Prostate gland (tissue), 2 donors: ENCODE measurements around the gene SIN3B. TPM values are rescaled to one million over a fixed set of nuclear protein-coding genes. Genes with fewer than 3 reads are reported as not detected.

Experiments used
- DNase-seq: peaks from one replicate; pipeline ENCODE4 v3.0.0-alpha.2; 2019; ENCODE audit warnings: low spot score
- H3K27ac ChIP-seq, 2 donors: fragments of 200-600 bp; sonication (generic); 2 replicates each; pipeline ENCODE4 v1.5.1; 2017 to 2019
- H3K27me3 ChIP-seq: fragments of 200-600 bp; sonication (generic); replicated peaks from 2 replicates; pipeline ENCODE4 v1.5.1; 2019; ENCODE audit not compliant: insufficient read depth
- H3K36me3 ChIP-seq, 2 donors: fragments of 200-600 bp; sonication (generic); 1 replicate in 1 of 2; 2 replicates in 1 of 2; pipeline versions ENCODE4 v1.5.1 to v1.8.1; 2017 to 2019
- H3K4me1 ChIP-seq: fragments of 200-600 bp; sonication (generic); replicated peaks from 2 replicates; pipeline ENCODE4 v1.5.1; 2019
- H3K4me3 ChIP-seq, 2 donors: fragments of 200-600 bp; sonication (generic); 2 replicates each; pipeline ENCODE4 v1.5.1; 2017 to 2019
- H3K9me3 ChIP-seq: fragments of 200-600 bp; sonication (generic); 2 replicates; pipeline ENCODE4 v1.5.1; 2017
- CTCF ChIP-seq, 4 experiments: fragments of 200-600 bp in 2 of 4; fragments of 450-650 bp in 2 of 4; sonication (generic) in 2 of 4; IDR thresholded peaks; 1 replicate in 3 of 4; 2 replicates in 1 of 4; pipeline ENCODE4 v1.5.1; 2016 to 2019; ENCODE audit warnings: antibody characterized with exemption in 4 of 4, mild to moderate bottlenecking in 2 of 4, moderate library complexity in 2 of 4
- POLR2A ChIP-seq: fragments of 450-650 bp; IDR thresholded peaks from one replicate; pipeline ENCODE4 v1.6.1; 2016; ENCODE audit warnings: antibody characterized with exemption, mild to moderate bottlenecking
- POLR2AphosphoS5 ChIP-seq: sonication (generic); formaldehyde crosslinking; IDR thresholded peaks from one replicate; pipeline ENCODE4 v1.6.1; 2017; ENCODE audit warnings: antibody characterized with exemption
- WGBS: methylation state at CpG from one replicate; pipeline ENCODE4 v1.1.5; 2018; 5-methylcytosine and 5-hydroxymethylcytosine counted together
- intact Hi-C: fragments of 100-400 bp; cut with DNase I; formaldehyde crosslinking; loops from one replicate; pipeline ENCODE4 v1.14.2; 2022
- total RNA-seq, 2 donors: library from RNA; depleted of rRNA; stranded (reverse); fragments of >200 nt; gene quantifications; one replicate each; pipeline ENCODE4 v1.1.0, GENCODE V29; 2016

The SIN3B gene
- total RNA-seq, 2 donors from 2014 or later = 37.8 to 159 TPM

DNA sequence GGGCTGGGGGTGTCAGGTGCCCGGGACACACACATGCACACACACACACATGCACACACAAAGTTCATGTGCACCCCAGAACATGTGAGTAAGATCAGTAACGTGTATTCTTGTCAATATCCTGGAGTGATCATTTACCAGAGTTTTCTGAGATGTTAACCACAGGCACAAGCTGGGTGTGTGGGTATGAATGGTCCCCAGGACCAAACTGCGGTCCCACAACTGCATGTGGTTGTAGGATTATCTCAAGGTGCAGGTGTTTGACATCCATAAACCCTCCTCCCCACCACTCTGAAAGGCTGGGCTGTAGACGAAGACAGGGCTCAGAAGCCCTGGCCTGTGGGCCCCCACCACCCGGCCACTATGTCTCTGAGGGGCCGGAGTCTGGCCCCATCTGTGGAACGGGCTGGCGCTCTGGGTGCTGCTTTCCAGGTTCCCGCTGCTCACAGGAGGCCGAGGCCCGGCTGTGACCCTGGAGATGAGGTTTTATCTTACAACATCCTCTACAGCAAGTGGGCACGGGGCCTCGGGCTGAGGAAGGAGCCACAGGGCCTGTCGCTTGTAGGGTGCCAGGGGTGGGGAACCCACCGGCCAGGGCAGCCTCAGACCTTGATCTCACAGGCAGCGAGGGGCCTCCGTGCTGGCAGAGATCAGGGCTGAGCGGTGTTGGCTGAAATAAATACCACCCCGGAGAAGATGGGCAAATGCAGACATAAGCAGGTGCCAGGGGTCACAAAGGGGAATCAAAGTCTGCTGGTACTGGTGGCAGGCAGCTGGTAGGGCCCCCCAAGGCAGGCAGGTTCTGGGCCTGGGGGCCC is 63.9 kb downstream of the SIN3B start:
- H3K27ac ChIP-seq = no peak overlapping the region
- H3K36me3 ChIP-seq = no peaks in the 10 kb centered on the region
- no peak for TF ChIP-seq POLR2A
- TF ChIP-seq CTCF (IDR thresholded peaks at IDR 0.05) = no peak
- no peak for TF ChIP-seq POLR2AphosphoS5
- intact Hi-C loops = no loop called here
- WGBS = 85% methylated on average over 18 of the region's 19 CpGs
- no peak for DNase-seq
- H3K9me3 ChIP-seq = no peaks in the 10 kb centered on the region
- H3K27me3 ChIP-seq = no peaks in the 10 kb centered on the region
- peaks cover 6% of the 10 kb centered on the region for H3K4me1 ChIP-seq
- no peak overlapping the region for H3K4me3 ChIP-seq

- intact Hi-C loops = no loop called here
Observed at GRCh38 chr19:16893686-16893989, 64.4 kb downstream of the SIN3B start.

GRCh38 chr19:16894080-16894479 is 64.9 kb downstream of the SIN3B start:
- no peaks in the 10 kb centered on the region for H3K36me3 ChIP-seq
- WGBS = 82% methylated on average over 7 of the region's 7 CpGs
- no peak for TF ChIP-seq POLR2AphosphoS5
- no peak for TF ChIP-seq CTCF (IDR thresholded peaks at IDR 0.05)
- TF ChIP-seq POLR2A = no peak
- DNase-seq = no peak
- no peaks in the 10 kb centered on the region for H3K27me3 ChIP-seq
- no peak overlapping the region for H3K27ac ChIP-seq
- intact Hi-C loops = no loop called here
- no peak overlapping the region for H3K4me3 ChIP-seq
- no peaks in the 10 kb centered on the region for H3K9me3 ChIP-seq
- H3K4me1 ChIP-seq = peaks cover 2% of the 10 kb centered on the region

More at GRCh38 chr19:16893686-16893989, 64.4 kb downstream of the SIN3B start:
- Histone ChIP-seq H3K4me3 (no peak overlapping the region), H3K27me3 (no peaks in the 10 kb centered on the region), H3K27ac (no peak overlapping the region), H3K4me1 (peaks cover 6% of the 10 kb centered on the region), H3K36me3 (no peaks in the 10 kb centered on the region), H3K9me3 (no peaks in the 10 kb centered on the region)
- DNase-seq = no peak
- TF ChIP-seq CTCF (IDR thresholded peaks at IDR 0.05) (no peak), POLR2A (no peak), POLR2AphosphoS5 (no peak)
- WGBS = 63% methylated on average over 14 of the region's 14 CpGs

DNA sequence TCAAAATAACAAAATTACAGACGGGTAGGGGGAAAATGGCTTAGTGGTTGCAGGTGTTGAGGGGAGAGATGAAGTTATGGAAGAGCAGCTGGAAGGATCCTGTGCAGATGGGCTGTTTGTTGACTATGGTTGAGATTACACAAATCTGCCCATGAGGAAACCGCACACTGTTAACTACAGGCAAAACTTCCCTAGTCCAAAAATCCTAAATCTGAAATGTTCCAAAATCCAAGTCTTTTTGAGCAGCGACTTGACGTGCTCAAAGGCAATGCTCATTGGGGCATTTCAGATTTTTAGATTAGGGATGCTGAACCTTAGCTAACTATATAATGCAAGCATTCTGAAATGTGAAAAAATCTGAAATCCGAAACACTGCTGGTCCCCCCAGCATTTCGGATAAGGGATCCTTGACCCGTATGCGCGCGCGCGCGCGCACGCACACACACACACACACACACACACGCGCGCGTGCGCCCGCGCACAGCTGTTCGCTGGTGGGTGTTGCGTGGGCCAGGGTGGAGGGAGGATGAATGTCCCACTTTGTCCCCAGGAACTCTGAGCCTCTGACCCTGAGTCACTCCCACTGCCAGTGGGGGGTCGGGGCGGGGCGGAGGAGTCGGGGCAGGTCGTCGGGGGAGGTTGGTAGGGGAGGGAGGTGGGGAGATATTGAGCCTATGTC is 66.4 kb downstream of the SIN3B start:
- H3K27ac ChIP-seq = no peak overlapping the region
- no peaks in the 10 kb centered on the region for H3K36me3 ChIP-seq
- intact Hi-C loops = loop anchor here (5.0 kb wide), 1 partner anchor 68 kb away; the partner anchor contains the start of gene SIN3B
- no peak for TF ChIP-seq POLR2A
- TF ChIP-seq POLR2AphosphoS5 = no peak
- TF ChIP-seq CTCF (IDR thresholded peaks at IDR 0.05) = no peak
- no peaks in the 10 kb centered on the region for H3K27me3 ChIP-seq
- H3K4me1 ChIP-seq = no peaks in the 10 kb centered on the region
- no peaks in the 10 kb centered on the region for H3K9me3 ChIP-seq
- DNase-seq = no peak
- H3K4me3 ChIP-seq = peak overlapping the region in 1 of 2 donors; percentile 37
- WGBS = 67% methylated on average over 30 of the region's 30 CpGs
